Activated naive CD4-positive, alpha-beta T cell treated with anti-CD3 and anti-CD28 coated beads for 36 hours (primary cell): ENCODE measurements around the gene NKAIN2. TPM values are rescaled to one million over a fixed set of nuclear protein-coding genes. Genes with fewer than 3 reads are reported as not detected.
"Not testable (repeated sequence)": the region's sequence is repeated elsewhere in the genome, so short reads cannot be mapped to it uniquely, and the experiment has no call there.

Experiments used
- CTCF ChIA-PET: fragments of 350-600 bp; sonication (Branson Sonifier 250); formaldehyde crosslinking; loops from one replicate; lab custom pipeline; 2021; ENCODE audit warnings: antibody characterized with exemption; lab: Charles Lee
- DNase-seq: peaks from one replicate; pipeline ENCODE4 v3.0.0-alpha.2; 2020
- H3K27ac Mint-ChIP-seq: one replicate; pipeline ENCODE4 v1.8.0; 2021; ENCODE audit warnings: mild to moderate bottlenecking, mixed read lengths
- H3K27me3 Mint-ChIP-seq: one replicate; pipeline ENCODE4 v1.8.0; 2021; ENCODE audit warnings: low read depth, mixed read lengths
- H3K36me3 Mint-ChIP-seq: one replicate; pipeline ENCODE4 v1.8.0; 2021; ENCODE audit warnings: low read depth, mixed read lengths
- H3K4me1 Mint-ChIP-seq: one replicate; pipeline ENCODE4 v1.8.0; 2021; ENCODE audit warnings: low read depth, mixed read lengths
- H3K4me3 Mint-ChIP-seq: one replicate; pipeline ENCODE4 v1.8.0; 2021; ENCODE audit warnings: mild to moderate bottlenecking, moderate library complexity, mixed read lengths
- H3K9me3 Mint-ChIP-seq: one replicate; pipeline ENCODE4 v1.8.0; 2021; ENCODE audit warnings: mixed read lengths
- intact Hi-C: fragments of 100-400 bp; cut with micrococcal nuclease; formaldehyde crosslinking; loops from one replicate; pipeline ENCODE4 v1.15.1; 2023
- total RNA-seq, 2 experiments: library from RNA; stranded (reverse); gene quantifications; one replicate each; pipeline ENCODE4 v1.2.3, GENCODE V29; 2021

NKAIN2 gene
- total RNA-seq, 2 experiments from 2014 or later = not detected

- Mint-ChIP-seq H3K27me3 (no peaks in the 10 kb centered on the region), H3K4me1 (no peaks in the 10 kb centered on the region), H3K9me3 (peaks cover 20% of the 10 kb centered on the region), H3K36me3 (no peaks in the 10 kb centered on the region), H3K4me3 (no peak overlapping the region), H3K27ac (no peak overlapping the region)
- no peak for DNase-seq
- CTCF ChIA-PET = no interaction called here
- intact Hi-C loops = no loop called here
These were observed 870.4 kb downstream of the NKAIN2 start for GRCh38 chr6:124674042-124674441.

DNA sequence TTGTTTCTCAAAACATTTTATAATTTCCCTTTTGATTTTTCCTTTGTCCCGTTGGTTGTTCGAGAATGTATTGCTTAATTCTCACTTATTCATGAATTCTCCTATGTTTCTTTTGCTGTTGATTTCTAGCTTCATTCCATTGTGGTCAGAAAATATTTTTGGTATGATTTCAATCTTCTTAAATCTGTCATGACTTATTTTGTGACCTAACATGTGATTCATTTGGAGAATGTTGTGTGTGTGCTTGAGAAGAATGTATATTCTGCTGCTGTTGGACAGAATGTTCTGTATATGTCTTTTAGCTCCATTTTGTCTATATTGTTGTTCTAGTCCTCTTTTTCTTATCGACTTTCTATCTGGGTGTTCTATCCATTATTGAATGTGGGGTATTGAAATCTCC is 872.4 kb downstream of the NKAIN2 start:
- intact Hi-C loops = no loop called here
- no peak overlapping the region for H3K4me3 Mint-ChIP-seq
- DNase-seq = no peak
- no peaks in the 10 kb centered on the region for H3K27me3 Mint-ChIP-seq
- H3K36me3 Mint-ChIP-seq = no peaks in the 10 kb centered on the region
- H3K4me1 Mint-ChIP-seq = no peaks in the 10 kb centered on the region
- peaks cover 24% of the 10 kb centered on the region for H3K9me3 Mint-ChIP-seq
- no peak overlapping the region for H3K27ac Mint-ChIP-seq
- CTCF ChIA-PET = interaction anchor here (0.7 kb wide), 1 partner anchor 297 kb away, joined by 3 read pairs; no protein-coding TSS in a partner anchor

GRCh38 chr6:124677874-124678273 is 874.2 kb downstream of the NKAIN2 start:
- Mint-ChIP-seq H3K9me3 (peaks cover 24% of the 10 kb centered on the region), H3K4me1 (no peaks in the 10 kb centered on the region), H3K4me3 (no peak overlapping the region), H3K36me3 (no peaks in the 10 kb centered on the region), H3K27ac (no peak overlapping the region), H3K27me3 (no peaks in the 10 kb centered on the region)
- CTCF ChIA-PET = no interaction called here
- intact Hi-C loops = no loop called here
- no peak for DNase-seq

DNA sequence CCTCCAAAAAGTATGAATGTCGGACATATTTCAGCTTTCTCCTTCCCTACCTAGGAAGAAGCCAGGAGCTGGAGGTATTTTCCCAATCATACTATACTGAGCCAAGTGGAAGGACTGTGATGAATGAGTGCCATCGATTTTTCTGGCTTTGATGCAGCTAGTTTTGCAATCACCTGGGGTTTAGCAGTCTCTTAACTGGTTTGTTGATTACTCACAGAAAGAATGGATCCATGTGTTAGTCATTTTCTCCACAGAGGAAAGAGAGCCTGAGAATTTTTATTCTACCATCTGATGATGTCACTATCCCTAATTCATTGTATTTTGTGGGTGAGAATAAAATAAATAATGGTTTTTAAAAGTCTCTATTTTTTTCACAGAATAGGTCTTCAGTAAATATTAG is 875.7 kb downstream of the NKAIN2 start:
- Mint-ChIP-seq H3K27ac (no peak overlapping the region), H3K27me3 (no peaks in the 10 kb centered on the region), H3K9me3 (peaks cover 24% of the 10 kb centered on the region), H3K4me3 (no peak overlapping the region), H3K4me1 (no peaks in the 10 kb centered on the region), H3K36me3 (no peaks in the 10 kb centered on the region)
- CTCF ChIA-PET = no interaction called here
- DNase-seq = no peak
- intact Hi-C loops = no loop called here

GRCh38 chr6:124682751-124683150 is 879.1 kb downstream of the NKAIN2 start:
- H3K36me3 Mint-ChIP-seq = no peaks in the 10 kb centered on the region
- CTCF ChIA-PET = no interaction called here
- no peak overlapping the region for H3K27ac Mint-ChIP-seq
- no peaks in the 10 kb centered on the region for H3K4me1 Mint-ChIP-seq
- intact Hi-C loops = no loop called here
- no peak overlapping the region for H3K4me3 Mint-ChIP-seq
- peaks cover 16% of the 10 kb centered on the region for H3K9me3 Mint-ChIP-seq
- DNase-seq = no peak
- H3K27me3 Mint-ChIP-seq = no peaks in the 10 kb centered on the region

DNA sequence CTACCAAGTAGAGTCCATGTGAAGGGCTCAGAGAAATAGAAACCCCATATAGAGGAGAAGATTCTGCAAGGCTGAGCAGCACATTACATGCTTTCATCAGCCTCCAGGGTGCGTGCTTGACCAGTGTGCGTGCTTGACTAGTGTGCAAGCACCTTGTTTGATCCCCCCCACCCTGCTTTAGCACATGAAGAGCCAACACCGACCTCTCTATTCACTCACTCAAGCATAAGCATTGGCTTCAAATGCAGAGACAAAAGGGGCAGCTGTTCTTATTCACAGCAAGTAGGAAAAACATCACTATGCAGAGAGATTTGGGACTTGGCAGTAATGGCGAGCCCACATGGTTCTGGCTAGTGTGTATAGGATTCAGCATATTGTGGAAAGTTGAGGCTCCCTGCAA is 879.8 kb downstream of the NKAIN2 start:
- CTCF ChIA-PET = no interaction called here

GRCh38 chr6:124684621-124685020 is 881.0 kb downstream of the NKAIN2 start:
- no peaks in the 10 kb centered on the region for H3K4me1 Mint-ChIP-seq
- no peak overlapping the region for H3K4me3 Mint-ChIP-seq
- H3K9me3 Mint-ChIP-seq = no peaks in the 10 kb centered on the region
- no peak for DNase-seq
- CTCF ChIA-PET = no interaction called here
- H3K27me3 Mint-ChIP-seq = no peaks in the 10 kb centered on the region
- H3K36me3 Mint-ChIP-seq = no peaks in the 10 kb centered on the region
- H3K27ac Mint-ChIP-seq = no peak overlapping the region
- intact Hi-C loops = no loop called here

More for the DNA sequence above, 879.8 kb downstream of the NKAIN2 start:
- H3K27ac Mint-ChIP-seq = no peak overlapping the region
- peaks cover 8% of the 10 kb centered on the region for H3K9me3 Mint-ChIP-seq
- no peak overlapping the region for H3K4me3 Mint-ChIP-seq
- intact Hi-C loops = no loop called here
- no peaks in the 10 kb centered on the region for H3K27me3 Mint-ChIP-seq
- no peaks in the 10 kb centered on the region for H3K36me3 Mint-ChIP-seq
- H3K4me1 Mint-ChIP-seq = no peaks in the 10 kb centered on the region
- no peak for DNase-seq

- no peaks in the 10 kb centered on the region for H3K36me3 Mint-ChIP-seq
These were observed 884.7 kb downstream of the NKAIN2 start for GRCh38 chr6:124688369-124688768.

GRCh38 chr6:124694139-124694705 is 890.6 kb downstream of the NKAIN2 start:
- Mint-ChIP-seq H3K4me3 (no peak overlapping the region), H3K27ac (no peak overlapping the region), H3K9me3 (no peaks in the 10 kb centered on the region), H3K27me3 (no peaks in the 10 kb centered on the region), H3K4me1 (no peaks in the 10 kb centered on the region), H3K36me3 (no peaks in the 10 kb centered on the region)
- CTCF ChIA-PET = no interaction called here
- DNase-seq = no peak
- intact Hi-C loops = no loop called here

More at GRCh38 chr6:124688369-124688768, 884.7 kb downstream of the NKAIN2 start:
- H3K9me3 Mint-ChIP-seq = no peaks in the 10 kb centered on the region
- H3K27ac Mint-ChIP-seq = no peak overlapping the region
- DNase-seq = no peak
- no peak overlapping the region for H3K4me3 Mint-ChIP-seq
- no peaks in the 10 kb centered on the region for H3K4me1 Mint-ChIP-seq
- no peaks in the 10 kb centered on the region for H3K27me3 Mint-ChIP-seq
- CTCF ChIA-PET = no interaction called here
- intact Hi-C loops = no loop called here

- intact Hi-C loops = no loop called here
- Mint-ChIP-seq H3K36me3 (no peaks in the 10 kb centered on the region), H3K27me3 (no peaks in the 10 kb centered on the region), H3K27ac (no peak overlapping the region), H3K4me3 (no peak overlapping the region), H3K4me1 (no peaks in the 10 kb centered on the region), H3K9me3 (no peaks in the 10 kb centered on the region)
- DNase-seq = no peak
- CTCF ChIA-PET = no interaction called here
These were observed 895.4 kb downstream of the NKAIN2 start for GRCh38 chr6:124699038-124699437.

DNA sequence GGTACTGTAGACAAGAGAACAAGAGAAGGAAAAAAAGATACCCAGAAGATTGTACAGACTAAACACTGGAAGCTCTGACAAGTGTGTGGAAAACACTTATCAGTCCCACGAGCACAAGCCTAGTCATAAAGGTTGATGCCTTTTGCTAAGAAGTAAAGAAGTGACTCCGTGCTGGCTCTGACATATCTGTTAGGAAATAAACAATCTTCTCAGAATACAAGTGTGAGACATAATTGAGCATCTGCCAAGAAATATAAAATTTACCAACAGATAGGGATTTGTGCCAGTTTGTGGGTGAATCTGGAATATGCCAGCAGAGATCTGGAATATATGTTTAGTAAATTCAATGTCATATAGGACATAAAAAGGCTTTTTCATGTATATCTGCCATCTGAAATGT is 899.9 kb downstream of the NKAIN2 start:
- DNase-seq = no peak
- Mint-ChIP-seq H3K4me3 (no peak overlapping the region), H3K9me3 (no peaks in the 10 kb centered on the region), H3K4me1 (no peaks in the 10 kb centered on the region), H3K27me3 (no peaks in the 10 kb centered on the region), H3K27ac (no peak overlapping the region), H3K36me3 (no peaks in the 10 kb centered on the region)
- intact Hi-C loops = no loop called here
- CTCF ChIA-PET = no interaction called here

DNA sequence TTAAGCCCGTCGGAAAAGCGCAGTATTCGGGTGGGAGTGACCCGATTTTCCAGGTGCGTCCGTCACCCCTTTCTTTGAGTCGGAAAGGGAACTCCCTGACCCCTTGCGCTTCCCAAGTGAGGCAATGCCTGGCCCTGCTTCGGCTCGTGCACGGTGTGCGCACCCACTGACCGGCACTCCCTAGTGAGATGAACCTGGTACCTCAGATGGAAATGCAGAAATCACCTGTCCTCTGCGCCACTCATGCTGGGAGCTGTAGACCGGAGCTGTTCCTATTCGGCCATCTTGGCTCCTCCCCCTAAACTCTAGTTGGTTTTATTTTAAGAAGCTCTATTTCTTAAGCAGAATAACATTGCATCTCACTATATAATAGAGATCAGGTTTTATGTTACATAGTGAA is 908.9 kb downstream of the NKAIN2 start:
- CTCF ChIA-PET = not testable (repeated sequence)

DNA sequence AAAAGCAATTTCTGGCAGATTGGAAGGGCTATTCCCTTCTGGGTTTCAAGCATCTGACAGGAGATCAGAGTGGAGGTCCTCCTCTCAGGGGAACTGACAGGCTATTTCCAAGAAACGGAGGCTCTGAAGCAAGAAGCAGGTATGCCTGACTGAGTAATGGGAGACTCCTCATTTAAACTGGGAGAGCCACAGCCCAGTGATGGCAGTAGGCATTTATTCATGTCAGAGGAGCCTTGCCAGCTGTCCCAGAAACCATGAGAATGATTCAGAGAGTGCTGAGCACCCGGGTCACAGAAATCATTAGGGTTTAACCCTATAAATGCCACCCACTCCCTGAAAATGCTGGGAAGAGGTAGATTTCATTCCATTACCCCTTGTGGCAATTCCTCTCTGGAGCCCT is 911.1 kb downstream of the NKAIN2 start:
- Mint-ChIP-seq H3K4me1 (no peaks in the 10 kb centered on the region), H3K9me3 (no peaks in the 10 kb centered on the region)
- intact Hi-C loops = no loop called here

More for the DNA sequence above, 908.9 kb downstream of the NKAIN2 start:
- H3K27ac Mint-ChIP-seq, DNase-seq, H3K27me3 Mint-ChIP-seq, H3K4me1 Mint-ChIP-seq, H3K36me3 Mint-ChIP-seq, H3K4me3 Mint-ChIP-seq, H3K9me3 Mint-ChIP-seq, intact Hi-C loops: not testable (repeated sequence)

More for the DNA sequence above, 911.1 kb downstream of the NKAIN2 start:
- CTCF ChIA-PET = no interaction called here
- Mint-ChIP-seq H3K36me3 (no peaks in the 10 kb centered on the region), H3K4me3 (no peak overlapping the region), H3K27ac (no peak overlapping the region), H3K27me3 (peaks cover 2% of the 10 kb centered on the region)
- DNase-seq = no peak
